HG03108 (cell line): ENCODE measurements around the gene SDK2.
"Not testable (repeated sequence)": the region's sequence is repeated elsewhere in the genome, so short reads cannot be mapped to it uniquely, and the experiment has no call there.

Source experiments
- ATAC-seq: cut with Tn5 transposase; IDR thresholded peaks from one replicate; pipeline ENCODE4 v1.9.1; 2021; ENCODE audit warnings: moderate library complexity; ENCODE audit not compliant: unreplicated experiment

Gene SDK2

DNA sequence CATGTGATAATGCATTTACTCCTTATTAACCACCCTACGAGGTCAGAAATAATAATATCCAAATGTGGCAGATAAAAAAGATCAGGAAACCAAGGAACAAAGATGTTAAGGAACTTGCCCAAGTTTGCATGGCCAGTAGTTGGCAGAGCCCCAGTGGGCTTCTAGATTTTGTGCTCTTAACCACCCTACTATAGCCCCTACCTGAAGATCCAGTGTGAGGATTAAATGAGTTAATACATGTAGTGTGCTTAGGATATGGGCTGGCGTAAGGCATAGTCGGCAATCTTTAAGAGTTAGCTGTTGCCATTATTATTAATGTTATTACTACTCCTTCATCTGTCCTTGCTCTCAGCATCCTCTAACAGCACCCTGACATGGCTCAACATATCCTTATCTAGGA is 153.4 kb downstream of the SDK2 start:
- ATAC-seq = no peak

DNA sequence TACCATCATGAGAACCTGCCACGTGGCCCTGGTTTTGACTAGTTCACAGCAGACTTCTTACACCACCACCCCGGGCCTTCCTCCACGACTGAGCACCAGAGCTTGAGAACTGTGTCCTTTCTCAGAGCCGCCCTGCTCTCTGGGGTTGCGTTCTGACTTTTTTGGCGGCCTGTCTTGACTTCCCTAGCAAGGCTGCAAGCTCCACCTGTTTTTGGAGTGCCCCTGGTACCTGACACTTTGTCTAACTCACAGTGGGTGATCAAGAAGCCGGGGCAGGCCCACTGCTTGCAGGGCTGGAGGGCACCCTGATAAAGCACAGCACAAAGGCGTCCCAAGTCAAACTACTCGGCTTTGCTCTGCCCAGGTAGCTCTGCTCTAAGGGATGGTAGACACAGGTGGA is 154.3 kb downstream of the SDK2 start:
- no peak for ATAC-seq

DNA sequence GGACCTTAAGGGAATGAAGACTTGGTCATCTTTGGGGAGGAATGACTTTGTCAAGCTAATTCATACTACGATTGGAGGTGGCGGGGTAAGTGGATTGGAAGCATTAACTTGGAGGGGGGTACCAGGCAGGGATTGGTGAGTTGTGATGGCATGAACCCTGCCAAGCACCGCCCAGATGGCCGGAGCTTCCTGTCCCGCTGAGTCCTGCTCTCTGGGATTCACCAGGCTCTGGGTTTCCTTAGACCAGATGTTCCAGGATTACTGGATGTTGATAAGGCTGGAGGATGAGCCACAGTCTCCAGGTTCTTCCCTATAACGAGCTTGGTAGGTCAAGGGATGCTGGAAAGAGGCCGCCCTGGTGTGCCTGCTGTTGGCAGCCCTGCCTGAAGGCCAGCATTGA is 154.9 kb downstream of the SDK2 start:
- ATAC-seq = no peak

GRCh38 chr17:73485130-73485529 is 159.1 kb downstream of the SDK2 start:
- ATAC-seq = no peak

DNA sequence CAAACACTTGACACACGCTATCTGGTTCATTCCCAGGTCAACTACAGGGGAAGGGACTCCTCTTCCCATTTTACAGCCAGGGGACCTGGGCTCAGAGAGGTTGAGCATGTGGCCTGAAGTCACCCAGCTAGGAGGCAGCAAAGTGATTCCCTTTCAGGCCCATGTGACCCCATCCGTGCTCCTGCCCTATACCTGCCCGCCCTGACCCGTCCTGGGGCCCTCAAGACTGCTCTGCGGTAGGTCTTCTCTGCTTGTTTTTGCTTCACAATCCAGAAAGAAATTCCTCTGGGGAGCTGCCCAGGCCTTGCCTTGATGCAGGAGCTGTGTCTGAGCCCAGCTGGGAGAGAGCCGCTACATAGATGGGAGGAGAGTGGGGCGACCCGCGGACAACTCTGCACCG is 161.4 kb downstream of the SDK2 start:
- no peak for ATAC-seq

- ATAC-seq = no peak
These were observed 162.0 kb downstream of the SDK2 start for GRCh38 chr17:73482251-73482716.

DNA sequence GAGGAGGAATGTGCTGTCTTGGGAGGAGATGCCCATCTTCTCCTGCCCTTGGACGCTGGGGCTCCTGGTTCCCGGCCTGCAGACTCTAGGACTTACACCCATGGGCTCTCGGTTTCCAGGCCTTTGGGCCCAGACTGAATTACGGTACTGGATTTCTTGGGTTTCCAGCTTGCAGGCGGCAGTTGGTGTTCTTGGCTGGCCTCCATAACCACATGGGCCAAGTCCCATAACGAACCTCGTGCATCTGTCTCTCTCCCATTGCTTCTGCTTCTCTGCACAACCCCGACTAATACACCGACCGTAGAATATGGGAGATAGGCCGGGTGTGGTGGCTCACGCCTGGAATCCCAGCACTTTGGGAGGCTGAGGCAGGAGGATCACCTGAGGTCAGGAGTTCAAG is 162.6 kb downstream of the SDK2 start:
- no peak for ATAC-seq

GRCh38 chr17:73480740-73481139 is 163.5 kb downstream of the SDK2 start:
- ATAC-seq = no peak

- no peak for ATAC-seq
These were observed 165.3 kb downstream of the SDK2 start for GRCh38 chr17:73478768-73479424.

- no peak for ATAC-seq
These were observed 165.9 kb downstream of the SDK2 start for GRCh38 chr17:73478334-73478733.

- ATAC-seq = no peak
These were observed 167.3 kb downstream of the SDK2 start for GRCh38 chr17:73476890-73477350.

- ATAC-seq = no peak
These were observed 169.8 kb downstream of the SDK2 start for GRCh38 chr17:73474370-73474988.

- ATAC-seq = not testable (repeated sequence)
These were observed 171.5 kb downstream of the SDK2 start for GRCh38 chr17:73472715-73473114.

DNA sequence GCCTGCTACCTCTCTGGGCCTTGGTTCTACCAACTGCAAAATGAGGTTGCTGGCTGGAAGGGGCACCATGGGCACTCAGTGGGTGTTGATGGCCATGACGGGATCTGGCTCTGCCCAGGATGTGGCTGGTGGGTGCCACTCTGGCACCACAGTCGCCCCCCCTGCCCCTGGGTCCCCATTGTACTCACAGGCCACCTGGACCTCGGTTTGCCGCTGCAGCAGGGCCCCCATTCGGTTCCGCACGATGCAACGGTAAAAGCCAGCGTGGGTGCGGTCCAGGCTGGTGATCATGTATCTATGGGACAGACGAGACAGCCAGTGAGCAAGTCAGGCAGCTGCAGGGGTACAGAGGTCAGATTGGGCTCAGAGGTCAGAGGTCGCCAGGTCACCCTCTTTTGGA is 172.3 kb downstream of the SDK2 start:
- no peak for ATAC-seq

- no peak for ATAC-seq
These were observed 173.9 kb downstream of the SDK2 start for GRCh38 chr17:73470316-73470826.

DNA sequence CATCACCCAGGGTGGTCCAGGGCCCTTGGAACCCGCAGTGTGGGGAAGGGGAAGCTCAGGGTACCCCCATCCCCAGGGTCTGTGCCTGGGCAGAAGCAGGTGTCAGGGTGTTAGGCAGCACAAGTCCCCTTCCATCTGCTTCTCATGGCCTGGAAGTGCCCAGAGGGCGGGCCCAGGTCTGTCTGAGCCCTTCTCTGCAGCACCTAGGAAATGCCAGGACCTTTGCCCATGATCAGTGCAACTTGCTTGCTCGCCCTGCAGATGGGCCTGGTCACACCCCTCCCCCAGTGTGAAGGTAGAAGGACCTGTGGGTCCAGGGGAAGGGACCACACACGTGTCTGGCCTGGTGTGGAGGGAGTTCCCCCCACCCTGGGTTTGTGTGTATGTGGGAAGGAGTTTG is 174.9 kb downstream of the SDK2 start:
- no peak for ATAC-seq

DNA sequence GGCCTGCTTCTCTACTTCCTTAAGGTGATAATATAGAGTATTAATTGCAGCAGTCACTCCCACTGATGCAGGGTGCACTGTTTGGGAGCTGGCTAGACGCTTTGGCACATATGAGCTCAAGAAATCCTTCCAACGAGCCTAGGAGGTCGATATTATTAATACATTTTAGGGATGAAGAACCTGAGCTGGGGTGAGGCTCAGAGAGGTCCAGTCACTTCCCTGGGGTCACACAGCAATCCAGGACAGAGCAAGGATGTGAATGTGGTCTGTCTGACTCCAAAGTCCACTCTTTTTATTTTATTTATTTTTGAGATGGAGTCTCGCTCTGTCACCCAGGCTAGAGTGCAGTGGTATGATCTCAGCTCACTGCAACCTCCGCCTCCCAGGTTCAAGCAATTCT is 176.0 kb downstream of the SDK2 start:
- ATAC-seq = no peak

GRCh38 chr17:73467651-73468050 is 176.6 kb downstream of the SDK2 start:
- ATAC-seq = no peak

DNA sequence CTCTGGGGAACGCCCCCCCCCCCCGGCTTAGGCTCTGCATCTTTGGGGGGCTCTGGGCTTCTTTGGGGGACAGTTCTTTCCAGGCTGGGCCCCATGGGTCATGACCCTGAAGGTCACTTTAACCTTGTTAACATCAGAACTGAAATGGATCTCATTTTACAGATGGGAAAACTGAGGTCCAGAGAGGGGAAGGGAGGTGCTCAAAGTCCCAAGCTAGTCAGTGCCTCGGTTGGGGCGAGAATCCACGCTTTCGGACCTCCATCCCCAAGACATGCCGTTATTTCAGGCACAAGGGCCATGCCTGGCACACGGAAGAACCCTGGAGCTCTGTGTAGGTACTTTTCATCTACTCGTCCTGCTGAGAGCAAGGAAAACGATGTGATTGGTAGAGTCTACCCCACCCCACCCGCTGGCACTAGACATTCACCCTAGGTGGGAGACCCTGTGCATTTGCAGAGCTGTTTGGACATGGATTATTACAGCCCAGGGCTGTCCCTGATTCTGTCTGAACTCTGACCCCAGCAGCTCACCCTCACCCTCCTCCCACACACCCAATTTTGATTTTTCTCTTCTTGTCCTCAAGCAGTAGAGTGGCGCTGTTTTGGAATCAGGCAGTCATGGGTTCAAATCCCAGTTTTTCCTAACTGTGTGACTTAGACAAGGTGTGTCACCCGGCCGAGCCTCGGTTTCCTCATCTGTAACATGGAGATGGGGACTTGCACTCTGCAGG is 177.4 kb downstream of the SDK2 start:
- ATAC-seq = no peak

DNA sequence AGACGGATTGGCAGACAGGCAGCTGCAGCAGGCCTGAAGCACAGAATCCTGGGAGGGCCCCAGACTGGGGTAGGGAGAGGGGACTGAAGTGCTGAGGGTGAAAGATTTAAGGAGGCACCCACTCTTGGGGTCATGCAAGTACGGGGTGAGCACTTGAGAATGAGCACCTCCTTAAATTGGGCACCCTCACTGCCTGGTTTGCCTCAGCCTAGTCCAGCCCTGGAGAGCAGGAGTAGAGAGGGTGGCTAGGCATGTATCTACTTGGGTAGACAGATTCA is 178.4 kb downstream of the SDK2 start:
- ATAC-seq = no peak

DNA sequence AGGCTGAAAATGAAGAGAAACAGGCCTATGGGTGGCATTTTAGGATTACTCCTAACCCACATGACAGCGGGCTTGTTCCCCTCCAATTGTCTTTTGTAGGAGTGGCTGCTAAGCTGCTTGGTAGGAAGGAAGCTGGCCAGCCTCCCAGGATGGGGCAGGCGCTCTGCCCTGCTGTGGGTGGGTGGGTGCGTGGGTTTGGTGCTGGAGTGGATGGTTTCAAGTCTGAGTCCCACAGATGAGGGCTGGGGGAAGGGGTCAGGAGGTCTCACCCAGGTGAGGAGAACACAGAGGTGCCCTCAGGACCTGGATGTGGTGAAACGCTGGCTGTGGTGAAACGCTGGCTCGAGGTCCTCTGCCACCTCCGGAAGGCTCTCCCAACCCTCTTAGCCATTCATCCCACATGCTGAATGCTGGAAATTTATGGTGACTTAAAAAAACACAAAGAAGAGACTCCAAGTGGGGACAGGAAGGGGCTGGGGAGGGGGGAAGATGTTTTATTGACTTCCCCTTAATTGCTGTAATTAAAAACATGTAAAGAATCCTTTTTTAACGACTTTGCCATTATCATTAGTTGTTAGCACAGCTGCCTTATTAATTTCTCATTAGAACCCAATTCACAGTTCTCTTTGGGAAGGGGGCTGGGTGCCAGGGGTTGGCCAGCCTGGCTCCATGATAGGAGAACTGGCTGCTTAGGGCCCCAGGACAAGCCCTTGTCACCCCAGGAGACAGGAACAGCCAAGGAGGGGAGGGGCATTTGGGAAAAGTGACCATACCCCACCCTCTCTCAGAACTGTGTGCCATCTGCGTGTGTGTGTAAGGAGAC is 178.9 kb downstream of the SDK2 start:
- no peak for ATAC-seq
